Neural cell (in vitro differentiated cells): ENCODE results near the gene IGLON5. TPM values are rescaled to one million over a fixed set of nuclear protein-coding genes. Genes with fewer than 3 reads are reported as not detected.

Source experiments
- H2AFZ ChIP-seq: fragments of 200-600, 300-800 bp; sonication (generic), shearing (Covaris generic); 2 replicates; pipeline ENCODE4 v1.6.0; 2014; ENCODE audit warnings: low read depth, mild to moderate bottlenecking, antibody characterized with exemption, low read length, moderate library complexity
- H3F3A ChIP-seq: fragments of 200-600 bp; shearing (Covaris generic); 2 replicates; pipeline ENCODE4 v1.6.1; 2016; ENCODE audit warnings: mild to moderate bottlenecking, moderate library complexity, mixed read lengths, antibody characterized with exemption, low read length; ENCODE audit not compliant: insufficient read depth, poor library complexity, severe bottlenecking
- H3K27ac ChIP-seq: fragments of 200-600, 300-800 bp; sonication (generic), shearing (Covaris generic); 2 replicates; pipeline ENCODE4 v1.5.1; 2014; ENCODE audit warnings: mild to moderate bottlenecking, low read length, moderate library complexity
- H3K27me3 ChIP-seq: fragments of 300-800, 200-600 bp; sonication (generic), shearing (Covaris generic); 2 replicates; pipeline ENCODE4 v1.6.0; 2014; ENCODE audit warnings: mild to moderate bottlenecking, low read depth, low read length, moderate library complexity; ENCODE audit not compliant: insufficient read depth
- H3K36me3 ChIP-seq: fragments of 300-800, 200-600 bp; sonication (generic), shearing (Covaris generic); 2 replicates; pipeline ENCODE4 v1.5.1; 2014; ENCODE audit warnings: mild to moderate bottlenecking, antibody characterized with exemption, low read length, moderate library complexity; ENCODE audit not compliant: insufficient read depth
- H3K4me2 ChIP-seq: fragments of 300-800, 200-600 bp; sonication (generic), shearing (Covaris generic); 2 replicates; pipeline ENCODE4 v1.6.0; 2014; ENCODE audit warnings: mild to moderate bottlenecking, low read length
- H3K4me3 ChIP-seq: fragments of 300-800, 200-600 bp; sonication (generic), shearing (Covaris generic); 2 replicates; pipeline ENCODE4 v1.5.1; 2014; ENCODE audit warnings: mild to moderate bottlenecking, low read length, moderate library complexity
- H3K79me2 ChIP-seq: fragments of 200-600 bp; shearing (Covaris generic); replicated peaks from 2 replicates; pipeline ENCODE4 v1.6.0; 2014; ENCODE audit warnings: mild to moderate bottlenecking, low read length, moderate library complexity; ENCODE audit not compliant: insufficient read depth
- H3K9ac ChIP-seq: fragments of 300-800, 200-600 bp; sonication (generic), shearing (Covaris generic); 2 replicates; pipeline ENCODE4 v1.6.1; 2016; ENCODE audit warnings: mild to moderate bottlenecking, low read length, mixed read lengths
- H3K9me2 ChIP-seq: fragments of 200-600 bp; shearing (Covaris generic); 2 replicates; pipeline ENCODE4 v1.6.1; 2016; ENCODE audit warnings: mild to moderate bottlenecking, low read length, mixed read lengths; ENCODE audit not compliant: insufficient read depth
- H3K9me3 ChIP-seq: fragments of 200-600, 300-800 bp; sonication (generic), shearing (Covaris generic); 2 replicates; pipeline ENCODE4 v1.6.1; 2016; ENCODE audit warnings: mild to moderate bottlenecking, mixed run types, low read length, moderate library complexity, mixed read lengths
- H4K20me1 ChIP-seq: fragments of 200-600 bp; shearing (Covaris generic); 2 replicates; pipeline ENCODE4 v1.6.1; 2016; ENCODE audit warnings: mild to moderate bottlenecking, mixed run types; ENCODE audit not compliant: insufficient read depth
- CTCF ChIP-seq: fragments of 450-650 bp; IDR thresholded peaks from 2 replicates; pipeline ENCODE4 v1.5.1; 2014; ENCODE audit warnings: antibody characterized with exemption, mild to moderate bottlenecking, moderate library complexity; ENCODE audit not compliant: poor library complexity, severe bottlenecking
- EP300 ChIP-seq: fragments of 450-650 bp; conservative IDR thresholded peaks from 2 replicates; pipeline ENCODE4 v1.6.1; 2014; ENCODE audit warnings: antibody characterized with exemption, mild to moderate bottlenecking, moderate library complexity; ENCODE audit not compliant: poor library complexity, severe bottlenecking
- EZH2 ChIP-seq: fragments of 200-600, 300-800 bp; shearing (Covaris generic), sonication (generic); IDR thresholded peaks from 2 replicates; pipeline ENCODE4 v1.6.1; 2014; ENCODE audit warnings: antibody characterized with exemption, low read length, borderline replicate concordance, mild to moderate bottlenecking; ENCODE audit not compliant: insufficient read depth, poor library complexity, severe bottlenecking
- MXI1 ChIP-seq: fragments of 450-650 bp; conservative IDR thresholded peaks from 2 replicates; pipeline ENCODE4 v1.6.1; 2014; ENCODE audit warnings: antibody characterized with exemption, mild to moderate bottlenecking; ENCODE audit not compliant: poor library complexity, severe bottlenecking
- POLR2AphosphoS5 ChIP-seq: IDR thresholded peaks from 2 replicates; pipeline ENCODE4 v1.6.1; 2012
- RAD21 ChIP-seq: fragments of 450-650 bp; conservative IDR thresholded peaks from 2 replicates; pipeline ENCODE4 v1.6.1; 2014; ENCODE audit warnings: antibody characterized with exemption, mild to moderate bottlenecking, moderate library complexity
- REST ChIP-seq: IDR thresholded peaks from 2 replicates; pipeline ENCODE4 v1.6.1; 2012; ENCODE audit warnings: borderline replicate concordance
- SMC3 ChIP-seq: fragments of 450-650 bp; conservative IDR thresholded peaks from 2 replicates; pipeline ENCODE4 v1.6.1; 2014; ENCODE audit warnings: antibody characterized with exemption, mild to moderate bottlenecking, moderate library complexity; ENCODE audit not compliant: poor library complexity
- TAF1 ChIP-seq: IDR thresholded peaks from 2 replicates; pipeline ENCODE4 v1.6.1; 2012; ENCODE audit warnings: low read depth
- polyA plus RNA-seq: library from polyadenylated mRNA; depleted of rRNA; stranded (reverse); fragments of >200 nt; gene quantifications from 2 replicates; pipeline ENCODE4 v1.2.3, GENCODE V29; 2014

The IGLON5 gene
- polyA plus RNA-seq, 1 donor from 2014 or later = 13.5 TPM

- Histone ChIP-seq H3K27me3 (no peaks in the 10 kb centered on the region), H3K9me2 (no peaks in the 10 kb centered on the region), H3K79me2 (no peaks in the 10 kb centered on the region), H3K9ac (no peak overlapping the region), H3K4me3 (no peak overlapping the region), H3F3A (no peaks in the 10 kb centered on the region), H3K36me3 (no peaks in the 10 kb centered on the region), H3K4me2 (no peak overlapping the region), H2AFZ (no peak overlapping the region), H4K20me1 (no peaks in the 10 kb centered on the region), H3K27ac (no peak overlapping the region), H3K9me3 (no peaks in the 10 kb centered on the region)
- TF ChIP-seq TAF1 (no peak), POLR2AphosphoS5 (no peak), EZH2 (no peak), MXI1 (no peak), REST (no peak), SMC3 (no peak), RAD21 (no peak), EP300 (no peak), CTCF (no peak)
Observed at GRCh38 chr19:51346742-51347141, 35.3 kb downstream of the IGLON5 start.

GRCh38 chr19:51347209-51347928 is 35.9 kb downstream of the IGLON5 start:
- no peaks in the 10 kb centered on the region for H3K9me3 ChIP-seq
- no peaks in the 10 kb centered on the region for H3K9me2 ChIP-seq
- no peak overlapping the region for H3K27ac ChIP-seq
- no peaks in the 10 kb centered on the region for H4K20me1 ChIP-seq
- H3K4me3 ChIP-seq = no peak overlapping the region
- no peak overlapping the region for H2AFZ ChIP-seq
- H3K27me3 ChIP-seq = no peaks in the 10 kb centered on the region
- no peak overlapping the region for H3K9ac ChIP-seq
- TF ChIP-seq POLR2AphosphoS5 = no peak
- TF ChIP-seq CTCF = no peak
- TF ChIP-seq EZH2 = no peak
- H3K36me3 ChIP-seq = no peaks in the 10 kb centered on the region
- no peaks in the 10 kb centered on the region for H3K79me2 ChIP-seq
- H3K4me2 ChIP-seq = no peak overlapping the region
- H3F3A ChIP-seq = no peaks in the 10 kb centered on the region
